NT2/D1 (cell line): Measurements from ENCODE around the gene ZSWIM6.

Experiments used
- YY1 ChIP-seq: IDR thresholded peaks from 2 replicates; pipeline ENCODE4 v1.6.1; 2011; ENCODE audit not compliant: insufficient read length, insufficient read depth
- ZNF274 ChIP-seq: IDR thresholded peaks from 2 replicates; pipeline ENCODE4 v1.6.1; 2011; ENCODE audit warnings: mild to moderate bottlenecking, low read depth, low read length

DNA sequence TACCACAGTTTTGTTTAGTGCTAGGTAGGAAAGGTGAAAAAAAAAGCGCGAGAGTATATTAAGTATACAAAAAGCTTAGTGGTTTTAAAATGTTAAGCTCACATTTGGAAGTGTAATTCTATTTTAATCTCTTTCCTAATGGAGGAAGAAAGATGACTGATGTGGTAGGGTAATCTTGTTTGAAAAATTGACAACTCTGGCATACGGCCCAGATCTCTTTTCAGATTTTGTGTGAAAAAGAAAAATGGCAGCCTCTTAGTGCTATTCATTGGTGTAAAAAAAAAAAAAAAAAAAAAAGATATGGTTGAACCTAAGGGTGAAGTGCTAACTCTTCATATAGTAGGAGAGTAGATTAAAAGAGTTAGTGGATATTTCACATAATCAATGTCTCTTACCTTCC lies 108.0 kb downstream of the ZSWIM6 start:
- TF ChIP-seq ZNF274 (no peak), YY1 (no peak)
